Fibroblast of the conjunctiva (primary cell): ENCODE results near the gene MEIOSIN.

Experiments used
- DNase-seq: peaks from one replicate; pipeline ENCODE4 v3.0.0-alpha.2; 2010; ENCODE audit warnings: low read depth

MEIOSIN gene

GRCh38 chr19:45801603-45802175, 68.5 kb downstream of the MEIOSIN start:
- DNase-seq, result no peak

- no peak for DNase-seq
Observed at GRCh38 chr19:45804140-45804958, 71.1 kb downstream of the MEIOSIN start.

- no peak for DNase-seq
Observed at GRCh38 chr19:45804959-45805230, 71.7 kb downstream of the MEIOSIN start.

GRCh38 chr19:45805719-45806118, 72.5 kb downstream of the MEIOSIN start:
- DNase-seq, result no peak

- DNase-seq, result peak; percentile 43
Observed at GRCh38 chr19:45809643-45810159, 76.5 kb downstream of the MEIOSIN start.

GRCh38 chr19:45812297-45812696, 79.1 kb downstream of the MEIOSIN start:
- DNase-seq, result no peak
